PC-3 (cell line): ENCODE data around the gene RFTN1. TPM values are rescaled to one million over a fixed set of nuclear protein-coding genes. Genes with fewer than 3 reads are reported as not detected.
A peak's percentile ranks its signal among the peaks of the same experiment; 100 is the strongest.

Experiments used
- ATAC-seq: fragments of 200-7000 bp; cut with Tn5 transposase; 2 replicates; pipeline ENCODE4 v1.9.1; 2020; ENCODE audit warnings: mild to moderate bottlenecking, moderate library complexity
- BruUV-seq: library from RNA; stranded (reverse); fragments of 400-500 nt; replicated peaks from 2 replicates; lab custom pipeline; 2021; lab: Mats Ljungman, UMichigan
- CTCF ChIA-PET: fragments of 300-600 bp; sonication (Branson Sonifier 250); formaldehyde crosslinking; loops from one replicate; lab custom pipeline; 2022; ENCODE audit warnings: antibody characterized with exemption; lab: Charles Lee
- POLR2A ChIA-PET: fragments of 300-600 bp; sonication (Branson Sonifier 250); formaldehyde crosslinking; loops from one replicate; lab custom pipeline; 2022; ENCODE audit warnings: antibody characterized with exemption; ENCODE audit not compliant: unreplicated experiment; lab: Charles Lee
- DNase-seq: peaks from one replicate; pipeline ENCODE4 v3.0.0-alpha.2; 2015
- H2AFZ ChIP-seq: fragments of 300-600 bp; sonication (generic); 2 replicates; pipeline ENCODE4 v1.6.0; 2016; ENCODE audit warnings: antibody characterized with exemption, low read length
- H3F3A ChIP-seq: fragments of 300-600 bp; sonication (generic); one replicate; pipeline ENCODE4 v1.6.0; 2017; ENCODE audit warnings: antibody characterized with exemption, low read length, control low read depth, mild to moderate bottlenecking; ENCODE audit not compliant: unreplicated experiment
- H3K27ac ChIP-seq: fragments of 300-600 bp; sonication (generic); 2 replicates; pipeline ENCODE4 v1.5.1; 2016; ENCODE audit warnings: mild to moderate bottlenecking, low read length
- H3K27me3 ChIP-seq: fragments of 300-600 bp; sonication (generic); 2 replicates; pipeline ENCODE4 v1.6.1; 2016; ENCODE audit warnings: low read length, mixed read lengths
- H3K36me3 ChIP-seq: fragments of 300-600 bp; sonication (generic); 2 replicates; pipeline ENCODE4 v1.6.1; 2016; ENCODE audit warnings: low read depth, mixed run types, low read length, mixed read lengths
- H3K4me1 ChIP-seq: fragments of 300-600 bp; sonication (generic); 2 replicates; pipeline ENCODE4 v1.5.1; 2016; ENCODE audit warnings: low read length; ENCODE audit not compliant: insufficient read depth
- H3K4me2 ChIP-seq: fragments of 300-600 bp; sonication (generic); 2 replicates; pipeline ENCODE4 v1.6.0; 2016; ENCODE audit warnings: low read length
- H3K4me3 ChIP-seq: fragments of 300-600 bp; sonication (generic); 2 replicates; pipeline ENCODE4 v1.5.1; 2016; ENCODE audit warnings: mild to moderate bottlenecking, low read length, mixed read lengths
- H3K79me2 ChIP-seq: fragments of 300-600 bp; sonication (generic); 2 replicates; pipeline ENCODE4 v1.6.1; 2017; ENCODE audit warnings: low read length, mixed read lengths
- H3K9ac ChIP-seq: fragments of 300-600 bp; sonication (generic); 2 replicates; pipeline ENCODE4 v1.6.0; 2016; ENCODE audit warnings: mild to moderate bottlenecking, low read length
- H3K9me2 ChIP-seq: fragments of 300-600 bp; sonication (generic); replicated peaks from 2 replicates; pipeline ENCODE4 v1.6.1; 2016; ENCODE audit warnings: mixed run types, low read length, mixed read lengths
- H3K9me3 ChIP-seq: fragments of 300-600 bp; sonication (generic); 2 replicates; pipeline ENCODE4 v1.6.1; 2016; ENCODE audit warnings: low read length, mixed read lengths
- H4K20me1 ChIP-seq: fragments of 300-600 bp; sonication (generic); 2 replicates; pipeline ENCODE4 v1.6.1; 2016; ENCODE audit warnings: low read length, mixed read lengths
- CTCF ChIP-seq: fragments of 300-600 bp; sonication (generic); conservative IDR thresholded peaks from 2 replicates; pipeline ENCODE4 v1.5.1; 2017; ENCODE audit warnings: antibody characterized with exemption, low read depth, mild to moderate bottlenecking, low read length
- EZH2 ChIP-seq: fragments of 300-600 bp; sonication (generic); IDR thresholded peaks from one replicate; pipeline ENCODE4 v1.6.1; 2017; ENCODE audit warnings: antibody characterized with exemption, mild to moderate bottlenecking, low read length; ENCODE audit not compliant: unreplicated experiment
- EZH2phosphoT487 ChIP-seq: fragments of 300-600 bp; sonication (generic); IDR thresholded peaks from 2 replicates; pipeline ENCODE4 v1.6.1; 2018; ENCODE audit warnings: mild to moderate bottlenecking, antibody characterized with exemption, low read length, borderline replicate concordance
- intact Hi-C: fragments of 100-400 bp; cut with micrococcal nuclease; formaldehyde crosslinking; loops from 2 replicates; pipeline ENCODE4 v1.9.0; 2023
- total RNA-seq: library from RNA; depleted of rRNA; stranded (reverse); fragments of >200 nt; gene quantifications from 2 replicates; pipeline ENCODE4 v1.2.3, GENCODE V29; 2014

RFTN1 gene
- total RNA-seq, 1 experiment from 2014 or later: 9.7 TPM

DNA sequence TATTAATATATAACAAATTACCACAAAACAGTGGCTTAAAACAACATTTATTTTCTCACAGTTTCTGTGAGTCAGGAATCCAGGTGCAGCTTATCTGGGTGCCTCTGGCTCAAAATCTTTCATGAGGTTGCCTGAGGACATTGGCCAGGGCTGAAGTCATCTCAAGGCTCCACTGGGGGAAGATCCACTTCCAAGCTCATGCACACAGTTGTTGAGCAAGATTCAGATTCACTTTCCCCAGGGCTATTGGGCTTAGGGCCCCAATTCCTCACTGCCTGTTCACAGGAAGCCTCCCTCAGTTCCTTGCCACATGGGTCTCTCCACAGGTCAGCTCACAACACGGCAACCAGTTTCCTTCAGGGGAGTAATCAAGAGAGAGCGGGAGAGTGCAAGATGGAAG lies 35.0 kb downstream of the RFTN1 start:
- no peaks in the 10 kb centered on the region for H3K9me2 ChIP-seq
- H3K4me2 ChIP-seq: no peak overlapping the region
- intact Hi-C loops: no loop called here
- no peak for TF ChIP-seq EZH2
- no peak for TF ChIP-seq CTCF
- no peak overlapping the region for H3K9ac ChIP-seq
- CTCF ChIA-PET: no interaction called here
- H3K27me3 ChIP-seq: no peaks in the 10 kb centered on the region
- H3K4me1 ChIP-seq: 0 out of 2 replicates have a peak, but pooled peaks cover 8% of the 10 kb centered on the region
- POLR2A ChIA-PET: no interaction called here
- H4K20me1 ChIP-seq: no peaks in the 10 kb centered on the region
- peak; percentile 42 for DNase-seq
- no peaks in the 10 kb centered on the region for H3K79me2 ChIP-seq
- H2AFZ ChIP-seq: no peak overlapping the region
- no TSS peak for BruUV-seq
- no peak overlapping the region for H3K27ac ChIP-seq
- H3F3A ChIP-seq: no peaks in the 10 kb centered on the region
- no peaks in the 10 kb centered on the region for H3K36me3 ChIP-seq
- H3K9me3 ChIP-seq: no peaks in the 10 kb centered on the region
- no peak overlapping the region for H3K4me3 ChIP-seq
- no peak for ATAC-seq

DNA sequence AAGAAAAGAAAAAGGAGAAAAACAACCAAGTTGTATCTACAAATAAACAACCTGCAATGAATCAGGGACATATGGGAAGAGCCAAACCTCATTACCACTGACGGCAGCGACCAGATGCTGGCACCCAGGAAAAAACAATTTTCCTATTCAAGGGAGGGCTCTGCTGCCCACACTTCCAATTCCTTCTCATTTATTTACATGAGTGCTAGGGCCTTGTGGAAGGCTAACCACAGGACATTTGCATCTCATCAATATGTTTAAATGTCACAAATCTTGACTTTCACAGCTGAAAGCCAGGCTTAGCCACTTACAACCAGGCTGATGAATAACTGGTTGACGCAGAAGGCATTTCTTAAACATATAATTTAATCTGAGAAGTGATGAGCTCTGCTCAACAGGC lies 36.0 kb downstream of the RFTN1 start:
- Histone ChIP-seq H3F3A (no peaks in the 10 kb centered on the region), H2AFZ (no peak overlapping the region), H3K4me2 (no peak overlapping the region), H3K27ac (no peak overlapping the region), H3K9me2 (no peaks in the 10 kb centered on the region), H3K36me3 (no peaks in the 10 kb centered on the region), H3K9me3 (no peaks in the 10 kb centered on the region), H3K79me2 (no peaks in the 10 kb centered on the region), H3K4me3 (no peak overlapping the region), H3K27me3 (no peaks in the 10 kb centered on the region), H4K20me1 (no peaks in the 10 kb centered on the region), H3K9ac (no peak overlapping the region), H3K4me1 (0 out of 2 replicates have a peak, but pooled peaks cover 8% of the 10 kb centered on the region)
- no peak for DNase-seq
- no TSS peak for BruUV-seq
- no peak for TF ChIP-seq EZH2phosphoT487
- TF ChIP-seq EZH2: no peak
- no peak for TF ChIP-seq CTCF
- intact Hi-C loops: no loop called here
- ChIA-PET CTCF (no interaction called here), POLR2A (no interaction called here)
- no peak for ATAC-seq

GRCh38 chr3:16477056-16477455 lies 36.4 kb downstream of the RFTN1 start:
- ATAC-seq: no peak

More at GRCh38 chr3:16477056-16477455, 36.4 kb downstream of the RFTN1 start:
- H4K20me1 ChIP-seq: no peaks in the 10 kb centered on the region
- H3K79me2 ChIP-seq: no peaks in the 10 kb centered on the region
- no peak for TF ChIP-seq EZH2phosphoT487
- TF ChIP-seq CTCF: no peak
- H3K27ac ChIP-seq: no peak overlapping the region
- H3F3A ChIP-seq: no peaks in the 10 kb centered on the region
- no peak overlapping the region for H3K4me3 ChIP-seq
- no TSS peak for BruUV-seq
- no peak overlapping the region for H2AFZ ChIP-seq
- ChIA-PET POLR2A (no interaction called here), CTCF (no interaction called here)
- no peak overlapping the region for H3K9ac ChIP-seq
- H3K4me2 ChIP-seq: no peak overlapping the region
- no peak for DNase-seq
- H3K9me2 ChIP-seq: no peaks in the 10 kb centered on the region
- H3K27me3 ChIP-seq: no peaks in the 10 kb centered on the region
- no peaks in the 10 kb centered on the region for H3K36me3 ChIP-seq
- no peaks in the 10 kb centered on the region for H3K9me3 ChIP-seq
- H3K4me1 ChIP-seq: 0 out of 2 replicates have a peak, but pooled peaks cover 8% of the 10 kb centered on the region
- intact Hi-C loops: no loop called here
